Measurements from ENCODE around the gene GNMT. TPM values are rescaled to one million over a fixed set of nuclear protein-coding genes. Genes with fewer than 3 reads are reported as not detected.
"Not testable (repeated sequence)": the region's sequence is repeated elsewhere in the genome, so short reads cannot be mapped to it uniquely, and the experiment has no call there.

GNMT gene
- total RNA-seq, 1 experiment from 2014 or later: not detected

GRCh38 chr6:42937548-42938427 lies 22.8 kb upstream of the GNMT start:
- H3K36me3 ChIP-seq: peaks cover 43% of the 10 kb centered on the region
- no peak overlapping the region for H3K27ac ChIP-seq

GRCh38 chr6:42938428-42938796 lies 22.1 kb upstream of the GNMT start:
- no peaks in the 10 kb centered on the region for H3K4me1 ChIP-seq
- peaks cover 43% of the 10 kb centered on the region for H3K36me3 ChIP-seq
- H3K4me3 ChIP-seq: no peak overlapping the region
- DNase-seq: no peak
- H3K9me3 ChIP-seq (replicated peaks): no peaks in the 10 kb centered on the region
- no peaks in the 10 kb centered on the region for H3K27me3 ChIP-seq
- H3K27ac ChIP-seq: no peak overlapping the region

More at GRCh38 chr6:42937548-42938427, 22.8 kb upstream of the GNMT start:
- DNase-seq: no peak
- H3K4me3 ChIP-seq: no peak overlapping the region
- no peaks in the 10 kb centered on the region for H3K4me1 ChIP-seq
- H3K9me3 ChIP-seq (replicated peaks): no peaks in the 10 kb centered on the region
- no peaks in the 10 kb centered on the region for H3K27me3 ChIP-seq

GRCh38 chr6:42938987-42939809 lies 21.4 kb upstream of the GNMT start:
- no peak for DNase-seq
- H3K27ac ChIP-seq: no peak overlapping the region
- peaks cover 40% of the 10 kb centered on the region for H3K36me3 ChIP-seq
- H3K27me3 ChIP-seq: no peaks in the 10 kb centered on the region
- H3K4me1 ChIP-seq: no peaks in the 10 kb centered on the region
- H3K4me3 ChIP-seq: no peak overlapping the region
- H3K9me3 ChIP-seq (replicated peaks): no peaks in the 10 kb centered on the region

- peaks cover 34% of the 10 kb centered on the region for H3K36me3 ChIP-seq
- DNase-seq: no peak
- H3K9me3 ChIP-seq (replicated peaks): no peaks in the 10 kb centered on the region
- no peaks in the 10 kb centered on the region for H3K4me1 ChIP-seq
- H3K27me3 ChIP-seq: no peaks in the 10 kb centered on the region
- H3K4me3 ChIP-seq: no peak overlapping the region
- no peak overlapping the region for H3K27ac ChIP-seq
These were observed 20.8 kb upstream of the GNMT start for GRCh38 chr6:42939810-42940167.

- DNase-seq: no peak
- no peaks in the 10 kb centered on the region for H3K9me3 ChIP-seq (replicated peaks)
- no peak overlapping the region for H3K27ac ChIP-seq
- no peaks in the 10 kb centered on the region for H3K4me1 ChIP-seq
- H3K4me3 ChIP-seq: no peak overlapping the region
- no peaks in the 10 kb centered on the region for H3K27me3 ChIP-seq
- H3K36me3 ChIP-seq: peaks cover 28% of the 10 kb centered on the region
These were observed 20.0 kb upstream of the GNMT start for GRCh38 chr6:42940493-42941045.

GRCh38 chr6:42941356-42941755 lies 19.2 kb upstream of the GNMT start:
- not testable (repeated sequence) for H3K27ac ChIP-seq; H3K27me3 ChIP-seq; H3K4me1 ChIP-seq; H3K4me3 ChIP-seq; H3K9me3 ChIP-seq (replicated peaks); DNase-seq
- peaks cover 20% of the 10 kb centered on the region; the same call in 1 of the 2 replicates for H3K36me3 ChIP-seq

- no peaks in the 10 kb centered on the region for H3K9me3 ChIP-seq (replicated peaks)
- H3K36me3 ChIP-seq: peaks cover 13% of the 10 kb centered on the region; the same call in 1 of the 2 replicates
- no peak for DNase-seq
- no peaks in the 10 kb centered on the region for H3K27me3 ChIP-seq
- no peaks in the 10 kb centered on the region for H3K4me1 ChIP-seq
- no peak overlapping the region for H3K27ac ChIP-seq
- H3K4me3 ChIP-seq: no peak overlapping the region
These were observed 18.1 kb upstream of the GNMT start for GRCh38 chr6:42942444-42942843.

- H3K27ac ChIP-seq: no peak overlapping the region
- H3K4me1 ChIP-seq: no peaks in the 10 kb centered on the region
- no peak for DNase-seq
- H3K27me3 ChIP-seq: no peaks in the 10 kb centered on the region
- H3K36me3 ChIP-seq: no peaks in the 10 kb centered on the region; the same call in 1 of the 2 replicates
- H3K4me3 ChIP-seq: no peak overlapping the region
- no peaks in the 10 kb centered on the region for H3K9me3 ChIP-seq (replicated peaks)
These were observed 12.6 kb upstream of the GNMT start for GRCh38 chr6:42947950-42948349.

GRCh38 chr6:42952389-42952788 lies 8.2 kb upstream of the GNMT start:
- Histone ChIP-seq H3K27me3 (no peaks in the 10 kb centered on the region), H3K4me3 (no peak overlapping the region), H3K27ac (no peak overlapping the region), H3K36me3 (no peaks in the 10 kb centered on the region), H3K4me1 (no peaks in the 10 kb centered on the region), H3K9me3 (replicated peaks) (no peaks in the 10 kb centered on the region)
- no peak for DNase-seq

- H3K27ac ChIP-seq; H3K36me3 ChIP-seq; H3K27me3 ChIP-seq; H3K9me3 ChIP-seq (replicated peaks); H3K4me3 ChIP-seq; H3K4me1 ChIP-seq; DNase-seq: not testable (repeated sequence)
These were observed 6.1 kb upstream of the GNMT start for GRCh38 chr6:42954405-42954804.

- no peaks in the 10 kb centered on the region for H3K36me3 ChIP-seq
- DNase-seq: no peak
These were observed 2.4 kb upstream of the GNMT start for GRCh38 chr6:42958125-42958524.

GRCh38 chr6:42959917-42960242 lies 674 bp upstream of the GNMT start:
- no peak for DNase-seq
- Histone ChIP-seq H3K36me3 (no peaks in the 10 kb centered on the region), H3K4me1 (no peaks in the 10 kb centered on the region), H3K27me3 (no peaks in the 10 kb centered on the region), H3K9me3 (replicated peaks) (no peaks in the 10 kb centered on the region), H3K27ac (no peak overlapping the region), H3K4me3 (no peak overlapping the region)

More at GRCh38 chr6:42958125-42958524, 2.4 kb upstream of the GNMT start:
- H3K27me3 ChIP-seq: no peaks in the 10 kb centered on the region
- H3K4me3 ChIP-seq: no peak overlapping the region
- no peaks in the 10 kb centered on the region for H3K9me3 ChIP-seq (replicated peaks)
- no peaks in the 10 kb centered on the region for H3K4me1 ChIP-seq
- H3K27ac ChIP-seq: no peak overlapping the region

GRCh38 chr6:42961020-42961470 lies 491 bp downstream of the GNMT start:
- Histone ChIP-seq H3K4me1 (no peaks in the 10 kb centered on the region), H3K4me3 (no peak overlapping the region), H3K36me3 (no peaks in the 10 kb centered on the region), H3K9me3 (replicated peaks) (no peaks in the 10 kb centered on the region), H3K27ac (no peak overlapping the region), H3K27me3 (no peaks in the 10 kb centered on the region)
- DNase-seq: no peak

- no peak overlapping the region for H3K4me3 ChIP-seq
- no peak for DNase-seq
- no peaks in the 10 kb centered on the region for H3K9me3 ChIP-seq (replicated peaks)
- no peaks in the 10 kb centered on the region for H3K4me1 ChIP-seq
- no peaks in the 10 kb centered on the region for H3K27me3 ChIP-seq
- no peak overlapping the region for H3K27ac ChIP-seq
- H3K36me3 ChIP-seq: no peaks in the 10 kb centered on the region
These were observed 1.5 kb downstream of the GNMT start for GRCh38 chr6:42962096-42962495.

GRCh38 chr6:42962502-42963178 lies 2.1 kb downstream of the GNMT start:
- DNase-seq: no peak

More at GRCh38 chr6:42962502-42963178, 2.1 kb downstream of the GNMT start:
- H3K36me3 ChIP-seq: no peaks in the 10 kb centered on the region
- no peaks in the 10 kb centered on the region for H3K9me3 ChIP-seq (replicated peaks)
- no peaks in the 10 kb centered on the region for H3K27me3 ChIP-seq
- no peak overlapping the region for H3K4me3 ChIP-seq
- H3K4me1 ChIP-seq: no peaks in the 10 kb centered on the region
- no peak overlapping the region for H3K27ac ChIP-seq
